T-helper 2 cell treated with Interferon-gamma antibody and Interleukin-4, amounts not matched to agents 5 μg/mL and 100 μg/mL, for 36 hours (primary cell): Measurements from ENCODE around the gene LCLAT1.

Experiments used
- DNase-seq: peaks from one replicate; pipeline ENCODE4 v3.0.0; 2021; ENCODE audit warnings: low spot score
- H3K27ac Mint-ChIP-seq: one replicate; pipeline ENCODE4 v1.8.0; 2021; ENCODE audit warnings: mild to moderate bottlenecking, mixed read lengths
- H3K27me3 Mint-ChIP-seq: one replicate; pipeline ENCODE4 v1.8.0; 2021; ENCODE audit warnings: low read depth, mixed read lengths
- H3K36me3 Mint-ChIP-seq: one replicate; pipeline ENCODE4 v1.8.0; 2021; ENCODE audit warnings: low read depth, mixed read lengths
- H3K4me1 Mint-ChIP-seq: one replicate; pipeline ENCODE4 v1.8.0; 2021; ENCODE audit warnings: low read depth, mixed read lengths
- H3K4me3 Mint-ChIP-seq: one replicate; pipeline ENCODE4 v1.8.0; 2022; ENCODE audit warnings: mild to moderate bottlenecking, moderate library complexity, mixed read lengths
- H3K9me3 Mint-ChIP-seq: one replicate; pipeline ENCODE4 v1.8.0; 2021; ENCODE audit warnings: mixed read lengths

Gene LCLAT1

GRCh38 chr2:30690126-30690561 is 243.1 kb downstream of the LCLAT1 start:
- DNase-seq: no peak
- Mint-ChIP-seq H3K27ac (no peak overlapping the region), H3K9me3 (no peaks in the 10 kb centered on the region), H3K36me3 (no peaks in the 10 kb centered on the region), H3K4me3 (no peak overlapping the region), H3K27me3 (no peaks in the 10 kb centered on the region), H3K4me1 (no peaks in the 10 kb centered on the region)

DNA sequence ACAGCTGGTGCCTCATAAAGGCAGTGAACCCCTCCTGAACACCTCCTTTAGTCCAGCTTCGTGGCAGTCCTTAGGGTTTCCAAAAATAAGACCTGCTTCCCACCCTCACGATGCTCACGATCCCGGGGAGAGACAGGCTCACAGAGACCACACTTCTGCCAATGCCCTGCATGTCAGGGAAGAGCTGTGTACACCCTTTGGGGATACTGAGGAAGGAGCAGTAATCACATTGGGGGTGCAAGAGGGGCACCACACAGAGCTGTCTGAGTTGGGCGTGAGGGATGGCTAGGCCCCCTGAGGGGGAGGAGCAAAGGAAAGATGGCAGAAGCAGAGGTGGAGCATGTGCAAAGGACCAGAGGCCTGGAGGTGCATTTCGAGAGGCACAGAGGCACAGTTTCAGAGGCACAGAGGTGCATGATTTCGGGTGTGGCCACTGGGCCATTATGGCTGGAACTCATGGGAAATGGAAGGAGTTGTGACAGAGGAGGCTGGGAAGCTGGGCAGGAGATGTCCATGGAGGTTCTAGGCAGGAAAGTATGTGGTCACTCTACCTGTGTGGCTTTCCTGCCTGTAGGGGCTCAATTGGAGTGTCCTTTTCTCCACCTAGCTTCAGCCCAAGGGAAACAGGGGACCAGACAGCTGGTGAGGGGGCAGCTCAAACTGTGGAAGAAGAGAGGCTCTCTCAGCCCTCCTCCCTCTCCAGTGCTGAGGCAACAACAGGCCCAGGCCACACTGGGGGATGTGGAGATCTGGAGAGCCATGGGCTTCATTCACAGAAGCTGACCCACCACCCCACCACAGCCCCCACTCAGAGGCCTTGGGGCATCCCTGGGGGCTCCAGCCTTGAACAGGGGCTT is 244.3 kb downstream of the LCLAT1 start:
- no peak for DNase-seq
- H3K4me3 Mint-ChIP-seq: no peak overlapping the region
- H3K4me1 Mint-ChIP-seq: no peaks in the 10 kb centered on the region
- no peak overlapping the region for H3K27ac Mint-ChIP-seq
- no peaks in the 10 kb centered on the region for H3K36me3 Mint-ChIP-seq
- H3K9me3 Mint-ChIP-seq: no peaks in the 10 kb centered on the region
- H3K27me3 Mint-ChIP-seq: peaks cover 2% of the 10 kb centered on the region

- H3K9me3 Mint-ChIP-seq: no peaks in the 10 kb centered on the region
- DNase-seq: no peak
- H3K4me1 Mint-ChIP-seq: no peaks in the 10 kb centered on the region
- H3K36me3 Mint-ChIP-seq: no peaks in the 10 kb centered on the region
- H3K27ac Mint-ChIP-seq: no peak overlapping the region
- peaks cover 2% of the 10 kb centered on the region for H3K27me3 Mint-ChIP-seq
- H3K4me3 Mint-ChIP-seq: no peak overlapping the region
Observed at GRCh38 chr2:30691948-30692828, 245.1 kb downstream of the LCLAT1 start.

GRCh38 chr2:30692829-30693275 is 245.8 kb downstream of the LCLAT1 start:
- H3K27me3 Mint-ChIP-seq: peaks cover 2% of the 10 kb centered on the region
- H3K4me3 Mint-ChIP-seq: no peak overlapping the region
- no peak overlapping the region for H3K27ac Mint-ChIP-seq
- no peak for DNase-seq
- no peaks in the 10 kb centered on the region for H3K4me1 Mint-ChIP-seq
- no peaks in the 10 kb centered on the region for H3K9me3 Mint-ChIP-seq
- no peaks in the 10 kb centered on the region for H3K36me3 Mint-ChIP-seq
